Immature natural killer cell (primary cell): Measurements from ENCODE around the gene ZNF710. TPM values are rescaled to one million over a fixed set of nuclear protein-coding genes. Genes with fewer than 3 reads are reported as not detected.

Experiments
- DNase-seq, 3 donors: peaks; one replicate each; pipeline ENCODE4 v3.0.0; 2022; ENCODE audit warnings: mixed read lengths in 1 of 3
- H3K27ac Mint-ChIP-seq, 6 donors: one replicate each; pipeline ENCODE4 v1.8.0; 2020; ENCODE audit warnings: mixed read lengths in 6 of 6, mild to moderate bottlenecking in 5 of 6, inconsistent platforms in 4 of 6, moderate library complexity in 3 of 6
- H3K27me3 Mint-ChIP-seq, 3 donors: one replicate each; pipeline ENCODE4 v1.8.0; 2020 to 2021; ENCODE audit warnings: low read depth in 3 of 3, mild to moderate bottlenecking in 3 of 3, mixed read lengths in 3 of 3, moderate library complexity in 3 of 3, inconsistent platforms in 1 of 3
- H3K36me3 Mint-ChIP-seq, 3 donors: one replicate each; pipeline ENCODE4 v1.8.0; 2020; ENCODE audit warnings: mixed read lengths in 3 of 3, inconsistent platforms in 2 of 3, mild to moderate bottlenecking in 2 of 3
- H3K4me1 Mint-ChIP-seq, 2 donors: one replicate each; pipeline ENCODE4 v1.8.0; 2020; ENCODE audit warnings: inconsistent platforms in 2 of 2, mild to moderate bottlenecking in 2 of 2, mixed read lengths in 2 of 2, moderate library complexity in 1 of 2
- H3K4me3 Mint-ChIP-seq, 5 donors: one replicate each; pipeline ENCODE4 v1.8.0; 2020; ENCODE audit warnings: mild to moderate bottlenecking in 5 of 5, mixed read lengths in 5 of 5, inconsistent platforms in 3 of 5, moderate library complexity in 3 of 5
- H3K9me3 Mint-ChIP-seq, 6 donors: one replicate each; pipeline ENCODE4 v1.8.0; 2020; ENCODE audit warnings: mild to moderate bottlenecking in 6 of 6, mixed read lengths in 6 of 6, inconsistent platforms in 4 of 6, moderate library complexity in 3 of 6
- polyA plus RNA-seq, 3 donors: library from polyadenylated mRNA; unstranded; fragments of 300-500 nt; fragmentation: Illumina TruSeq; gene quantifications; one replicate each; pipeline ENCODE4 v1.2.3, GENCODE V29; 2021

Gene ZNF710
- polyA plus RNA-seq, 3 donors from 2014 or later = 1.7 to 3.4 (median 2.3) TPM

- H3K4me3 Mint-ChIP-seq = no peak overlapping the region
- peak overlapping the region; percentile 88 to 99 (median 97) for H3K27ac Mint-ChIP-seq
- peaks cover 0 to 2% (median 0%) of the 10 kb centered on the region in 6 donors for H3K9me3 Mint-ChIP-seq
- H3K36me3 Mint-ChIP-seq = peaks cover 0 to 3% (median 0%) of the 10 kb centered on the region in 3 donors
- H3K4me1 Mint-ChIP-seq = peaks cover 66 to 69% of the 10 kb centered on the region in 2 donors
- DNase-seq = no peak
- peaks cover 11 to 14% (median 14%) of the 10 kb centered on the region in 3 donors for H3K27me3 Mint-ChIP-seq
Measured at GRCh38 chr15:90039996-90040395, 38.9 kb downstream of the ZNF710 start.

- peaks cover 7 to 8% (median 7%) of the 10 kb centered on the region in 3 donors for H3K27me3 Mint-ChIP-seq
- H3K9me3 Mint-ChIP-seq = peaks cover 0 to 2% (median 0%) of the 10 kb centered on the region in 6 donors
- no peak overlapping the region for H3K4me3 Mint-ChIP-seq
- H3K27ac Mint-ChIP-seq = peak overlapping the region in 5 of 6 donors; percentile 81 to 99 (median 97)
- H3K4me1 Mint-ChIP-seq = peaks cover 65 to 69% of the 10 kb centered on the region in 2 donors
- no peak for DNase-seq
- H3K36me3 Mint-ChIP-seq = peaks cover 0 to 4% (median 0%) of the 10 kb centered on the region in 3 donors
Measured at GRCh38 chr15:90040618-90041017, 39.5 kb downstream of the ZNF710 start.

DNA sequence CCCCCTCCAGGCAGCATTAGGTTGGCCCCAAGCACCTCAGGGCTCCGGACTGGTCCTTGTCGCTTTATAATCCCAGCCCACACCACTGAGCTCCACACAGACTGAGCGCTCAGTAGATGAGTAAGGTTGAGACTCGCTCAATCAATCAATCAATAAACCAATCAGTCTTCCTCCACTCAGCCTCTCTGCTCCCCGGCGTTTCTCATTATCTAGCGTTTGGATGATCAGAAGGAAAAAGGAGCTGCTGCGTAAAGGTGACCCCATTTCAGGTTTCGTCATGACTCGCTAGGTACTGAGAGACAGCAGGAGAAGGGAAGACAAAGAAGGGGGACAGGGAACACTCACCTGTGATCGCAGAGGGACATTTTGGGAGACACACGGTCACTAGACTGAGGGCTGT, 41.2 kb downstream of the ZNF710 start:
- DNase-seq = no peak
- Mint-ChIP-seq H3K9me3 (no peaks in the 10 kb centered on the region), H3K4me3 (no peak overlapping the region), H3K4me1 (peaks cover 63 to 66% of the 10 kb centered on the region in 2 donors), H3K27me3 (peaks cover 4 to 7% (median 5%) of the 10 kb centered on the region in 3 donors), H3K27ac (peak overlapping the region in 4 of 6 donors; percentile 11 to 78 (median 39)), H3K36me3 (peaks cover 0 to 4% (median 0%) of the 10 kb centered on the region in 3 donors)

- Mint-ChIP-seq H3K9me3 (no peaks in the 10 kb centered on the region), H3K27me3 (peaks cover 4 to 5% (median 5%) of the 10 kb centered on the region in 3 donors), H3K36me3 (peaks cover 0 to 4% (median 0%) of the 10 kb centered on the region in 3 donors), H3K4me3 (no peak overlapping the region), H3K4me1 (peaks cover 61 to 62% of the 10 kb centered on the region in 2 donors), H3K27ac (peak overlapping the region in 2 of 6 donors; percentile 70 to 78)
- no peak for DNase-seq
Measured at GRCh38 chr15:90042766-90043529, 41.8 kb downstream of the ZNF710 start.

DNA sequence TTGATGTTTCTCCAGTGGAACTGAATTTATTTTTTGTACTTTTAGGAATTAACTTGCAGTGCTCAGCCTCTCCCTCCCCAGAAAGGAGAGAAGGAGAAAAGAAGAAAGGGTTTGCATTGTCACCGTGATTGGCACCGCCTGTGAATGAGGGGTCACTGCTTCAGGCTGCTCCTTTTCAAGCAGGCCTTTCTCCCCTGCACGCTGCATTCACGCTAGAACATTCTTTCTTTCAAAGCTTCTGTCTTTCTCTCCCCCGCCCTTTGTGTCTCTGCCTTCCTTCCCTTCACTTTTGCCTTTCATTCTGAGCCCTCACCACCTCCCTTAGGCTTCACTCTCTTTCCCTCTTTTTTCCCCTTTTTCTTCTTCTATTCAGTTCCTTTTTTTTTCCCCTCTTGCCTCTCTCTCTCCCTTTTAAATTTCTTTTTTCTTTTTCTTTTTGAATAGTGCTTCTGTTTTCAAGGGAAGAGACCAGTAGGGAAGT, 42.4 kb downstream of the ZNF710 start:
- peaks cover 0 to 1% (median 0%) of the 10 kb centered on the region in 3 donors for H3K27me3 Mint-ChIP-seq
- no peak overlapping the region for H3K4me3 Mint-ChIP-seq
- H3K4me1 Mint-ChIP-seq = peaks cover 55 to 59% of the 10 kb centered on the region in 2 donors
- peak overlapping the region in 4 of 6 donors; percentile 5 to 70 (median 32) for H3K27ac Mint-ChIP-seq
- no peak for DNase-seq
- H3K9me3 Mint-ChIP-seq = no peaks in the 10 kb centered on the region
- peaks cover 0 to 4% (median 0%) of the 10 kb centered on the region in 3 donors for H3K36me3 Mint-ChIP-seq

- Mint-ChIP-seq H3K9me3 (no peaks in the 10 kb centered on the region), H3K4me1 (peaks cover 54 to 60% of the 10 kb centered on the region in 2 donors)
Measured at GRCh38 chr15:90044191-90044590, 43.1 kb downstream of the ZNF710 start.

GRCh38 chr15:90044916-90045371, 43.8 kb downstream of the ZNF710 start:
- Mint-ChIP-seq H3K4me1 (peaks cover 50 to 59% of the 10 kb centered on the region in 2 donors), H3K27me3 (no peaks in the 10 kb centered on the region), H3K9me3 (no peaks in the 10 kb centered on the region), H3K4me3 (no peak overlapping the region), H3K36me3 (peaks cover 0 to 4% (median 0%) of the 10 kb centered on the region in 3 donors), H3K27ac (peak overlapping the region in 4 of 6 donors; percentile 1 to 82 (median 52))
- no peak for DNase-seq

More at GRCh38 chr15:90044191-90044590, 43.1 kb downstream of the ZNF710 start:
- Mint-ChIP-seq H3K36me3 (peaks cover 0 to 4% (median 0%) of the 10 kb centered on the region in 3 donors), H3K27me3 (no peaks in the 10 kb centered on the region), H3K4me3 (no peak overlapping the region), H3K27ac (peak overlapping the region in 4 of 6 donors; percentile 17 to 70 (median 52))
- DNase-seq = no peak

- no peak for DNase-seq
- peaks cover 46 to 55% of the 10 kb centered on the region in 2 donors for H3K4me1 Mint-ChIP-seq
- H3K36me3 Mint-ChIP-seq = peaks cover 0 to 4% (median 0%) of the 10 kb centered on the region in 3 donors
- H3K4me3 Mint-ChIP-seq = no peak overlapping the region
- H3K27ac Mint-ChIP-seq = peak overlapping the region in 2 of 6 donors; percentile 70
- H3K27me3 Mint-ChIP-seq = no peaks in the 10 kb centered on the region
- no peaks in the 10 kb centered on the region for H3K9me3 Mint-ChIP-seq
Measured at GRCh38 chr15:90046289-90046688, 45.2 kb downstream of the ZNF710 start.

DNA sequence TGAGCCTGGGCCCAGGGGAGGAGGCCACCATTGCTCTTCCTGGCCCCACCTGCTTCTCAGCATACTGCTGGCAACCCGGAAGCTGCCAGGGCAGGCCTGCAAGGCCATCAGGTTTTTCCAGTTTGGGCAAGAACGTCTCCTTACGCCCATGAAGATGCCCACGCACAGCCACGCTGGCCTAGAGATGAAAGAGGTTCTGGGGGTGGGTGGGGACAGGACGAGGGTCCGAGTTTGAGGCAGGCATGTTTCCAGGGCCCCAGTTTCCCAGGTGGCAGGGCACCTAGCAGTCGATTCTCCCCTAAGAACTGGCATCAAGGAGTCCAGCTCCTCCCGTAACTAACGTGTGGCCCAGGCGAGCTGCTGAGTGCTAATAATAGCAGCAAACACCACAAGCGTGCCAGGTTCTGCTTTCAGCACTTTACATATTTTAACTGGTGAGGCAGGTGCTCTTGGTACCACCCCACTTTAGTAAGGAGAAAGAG, 45.8 kb downstream of the ZNF710 start:
- Mint-ChIP-seq H3K27me3 (no peaks in the 10 kb centered on the region), H3K36me3 (peaks cover 0 to 4% (median 0%) of the 10 kb centered on the region in 3 donors), H3K9me3 (no peaks in the 10 kb centered on the region), H3K27ac (peak overlapping the region in 4 of 6 donors; percentile 34 to 70 (median 64)), H3K4me1 (peaks cover 44 to 54% of the 10 kb centered on the region in 2 donors), H3K4me3 (no peak overlapping the region)
- no peak for DNase-seq

GRCh38 chr15:90047956-90048575, 46.9 kb downstream of the ZNF710 start:
- Mint-ChIP-seq H3K4me3 (no peak overlapping the region), H3K27me3 (no peaks in the 10 kb centered on the region), H3K36me3 (peaks cover 0 to 4% (median 3%) of the 10 kb centered on the region in 3 donors), H3K4me1 (peaks cover 55 to 58% of the 10 kb centered on the region in 2 donors), H3K27ac (peak overlapping the region in 1 of 6 donors; percentile 50), H3K9me3 (no peaks in the 10 kb centered on the region)
- no peak for DNase-seq

GRCh38 chr15:90049030-90049429, 47.9 kb downstream of the ZNF710 start:
- Mint-ChIP-seq H3K4me1 (peaks cover 56 to 61% of the 10 kb centered on the region in 2 donors), H3K36me3 (peaks cover 0 to 4% (median 3%) of the 10 kb centered on the region in 3 donors), H3K9me3 (no peaks in the 10 kb centered on the region), H3K4me3 (no peak overlapping the region), H3K27me3 (peaks cover 0 to 2% (median 0%) of the 10 kb centered on the region in 3 donors), H3K27ac (peak overlapping the region in 2 of 6 donors; percentile 7 to 58)
- DNase-seq = no peak

GRCh38 chr15:90049666-90050604, 48.8 kb downstream of the ZNF710 start:
- Mint-ChIP-seq H3K27ac (peak overlapping the region in 4 of 6 donors; percentile 42 to 83 (median 66)), H3K9me3 (no peaks in the 10 kb centered on the region), H3K27me3 (peaks cover 0 to 2% (median 0%) of the 10 kb centered on the region in 3 donors), H3K4me3 (no peak overlapping the region), H3K36me3 (peaks cover 0 to 3% (median 2%) of the 10 kb centered on the region in 3 donors), H3K4me1 (peaks cover 61 to 64% of the 10 kb centered on the region in 2 donors)
- DNase-seq = no peak
